GM12864 (cell line): ENCODE data around the gene UBE2L3.

Experiments used
- DNase-seq: peaks from one replicate; pipeline ENCODE4 v3.0.0-alpha.2; 2011; ENCODE audit warnings: low read depth
- H3K4me3 ChIP-seq: 2 replicates; pipeline ENCODE4 v1.5.1; 2011; ENCODE audit warnings: mild to moderate bottlenecking, low read depth, low read length, control low read depth
- CTCF ChIP-seq: IDR thresholded peaks from 2 replicates; pipeline ENCODE4 v1.5.1; 2011; ENCODE audit warnings: low read depth, mild to moderate bottlenecking, moderate library complexity, low read length, control low read depth, inconsistent platforms; ENCODE audit errors: missing control alignments

Gene UBE2L3

GRCh38 chr22:21626735-21627469 lies 59.4 kb downstream of the UBE2L3 start:
- H3K4me3 ChIP-seq = no peak overlapping the region
- no peak for DNase-seq
- TF ChIP-seq CTCF = no peak

GRCh38 chr22:21628386-21629254 lies 61.1 kb downstream of the UBE2L3 start:
- DNase-seq = no peak
- peak overlapping the region; percentile 82 for H3K4me3 ChIP-seq
- TF ChIP-seq CTCF = no peak

- TF ChIP-seq CTCF = peak; percentile 76
- H3K4me3 ChIP-seq = peak within 1 kb of the TSS; percentile 82
- DNase-seq = peak; percentile 92
Measured at GRCh38 chr22:21629255-21630149, 62.0 kb downstream of the UBE2L3 start, which contains the start of gene YDJC. TSS of gene YDJC (minus strand) at chr22:21630022. CDS start at chr22:21630014, 8 bp downstream.

- DNase-seq = no peak
- no peak overlapping the region for H3K4me3 ChIP-seq
- TF ChIP-seq CTCF = no peak
Measured at GRCh38 chr22:21631025-21631424, 63.5 kb downstream of the UBE2L3 start.

- no peak for DNase-seq
- no peak within 1 kb of the TSS for H3K4me3 ChIP-seq
- no peak for TF ChIP-seq CTCF
Measured at GRCh38 chr22:21632237-21632895, 64.9 kb downstream of the UBE2L3 start, which contains the start of gene CCDC116. TSS of gene CCDC116 (plus strand) at chr22:21632760. CDS start at chr22:21633182, 422 bp downstream.

GRCh38 chr22:21632931-21633330 lies 65.4 kb downstream of the UBE2L3 start:
- DNase-seq = no peak
- TF ChIP-seq CTCF = no peak
- no peak overlapping the region for H3K4me3 ChIP-seq
